Kidney tubule cell (primary cell): ENCODE results near the gene TBC1D3.
"Not testable (repeated sequence)": the region's sequence is repeated elsewhere in the genome, so short reads cannot be mapped to it uniquely, and the experiment has no call there.

Experiments
- DNase-seq: peaks from one replicate; pipeline ENCODE4 v3.0.0-alpha.2; 2018; ENCODE audit warnings: low spot score

Gene TBC1D3

DNA sequence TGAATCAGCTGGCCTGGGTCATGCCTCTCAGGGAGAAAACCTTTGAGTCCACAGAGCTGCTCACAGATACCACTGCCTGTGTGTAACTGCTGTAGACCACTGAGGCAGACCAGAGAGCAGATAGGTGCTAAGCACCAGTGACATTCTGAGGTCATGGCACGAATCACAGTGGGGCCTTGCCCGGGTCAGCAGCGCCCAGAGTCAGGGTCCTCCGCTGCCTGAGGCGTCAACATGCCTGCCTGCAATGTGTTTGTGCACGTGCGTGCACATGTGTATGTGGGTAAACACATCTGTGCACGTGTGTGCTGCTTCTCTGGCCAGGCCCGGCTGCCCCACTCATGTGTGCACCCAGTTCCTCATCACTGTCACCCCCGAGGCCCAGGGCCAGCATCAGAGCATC, at the start of gene TBC1D3:
TSS of gene TBC1D3 (minus strand) at position 101 of the 400 bp plus-strand sequence. CDS start 1,526 bp downstream, outside the sequence.
- not testable (repeated sequence) for DNase-seq

- DNase-seq: not testable (repeated sequence)
Measured at GRCh38 chr17:38232790-38233189, 40.4 kb upstream of the TBC1D3 start.

DNA sequence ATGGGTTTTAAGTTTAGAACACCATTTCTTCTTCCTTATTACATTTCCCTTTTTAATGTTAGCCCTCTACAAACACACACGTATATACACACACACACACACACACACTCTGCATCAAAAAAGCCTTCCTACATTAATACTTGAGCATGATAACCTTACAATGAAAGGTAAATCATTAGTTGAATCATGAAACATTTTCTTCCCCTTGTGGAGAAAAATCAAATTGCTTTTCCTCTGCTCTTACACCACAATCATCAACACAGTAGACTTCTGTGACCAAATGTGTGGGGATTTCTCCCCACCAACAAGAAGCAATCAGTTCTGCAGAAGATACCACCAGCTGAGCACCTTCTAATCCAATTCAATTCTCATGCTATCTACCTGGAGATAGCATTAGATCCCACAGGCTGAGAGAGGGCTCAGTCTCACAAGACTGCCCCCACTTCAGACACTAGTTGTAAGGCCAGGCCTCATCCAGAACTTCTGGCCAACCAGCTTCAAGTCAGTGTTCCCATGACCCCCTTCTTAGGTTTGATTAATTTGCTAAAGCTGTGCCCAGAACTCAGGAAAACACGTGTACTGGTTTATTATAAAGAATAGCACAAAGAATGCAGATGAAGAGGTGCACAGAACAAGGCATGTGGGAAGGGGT, 33.6 kb upstream of the TBC1D3 start:
- DNase-seq: not testable (repeated sequence)

- not testable (repeated sequence) for DNase-seq
Measured at GRCh38 chr17:38220867-38221266, 28.5 kb upstream of the TBC1D3 start.

- DNase-seq: not testable (repeated sequence)
Measured at GRCh38 chr17:38200271-38200670, 7.9 kb upstream of the TBC1D3 start.

GRCh38 chr17:38134860-38135259, 57.5 kb downstream of the TBC1D3 start:
- not testable (repeated sequence) for DNase-seq
